OCI-LY3 (cell line): ENCODE results near the gene C3orf20.
"Not testable (repeated sequence)": the region's sequence is repeated elsewhere in the genome, so short reads cannot be mapped to it uniquely, and the experiment has no call there.

Experiments
- H2AFZ ChIP-seq: fragments of 200-600, 300-600 bp; shearing (Covaris generic); 2 replicates; pipeline ENCODE4 v1.6.0; 2014; ENCODE audit warnings: antibody characterized with exemption, low read depth, low read length
- H3K27ac ChIP-seq: fragments of 200-600, 300-600 bp; sonication (generic); 2 replicates; pipeline ENCODE4 v1.5.1; 2014; ENCODE audit warnings: mild to moderate bottlenecking, low read length, moderate library complexity, mixed read lengths
- H3K27me3 ChIP-seq: fragments of 200-600, 300-600 bp; sonication (generic); 2 replicates; pipeline ENCODE4 v1.6.1; 2014; ENCODE audit warnings: low read depth, low read length, mixed read lengths
- H3K36me3 ChIP-seq: fragments of 200-600, 300-600 bp; sonication (generic); replicated peaks from 2 replicates; pipeline ENCODE3; 2014; ENCODE audit warnings: low read depth, low read length, mixed read lengths
- H3K4me1 ChIP-seq: fragments of 300-600, 200-600 bp; sonication (generic); 2 replicates; pipeline ENCODE4 v1.6.1; 2014; ENCODE audit warnings: low read length, mixed read lengths
- H3K4me2 ChIP-seq: fragments of 200-600, 300-600 bp; sonication (generic); 2 replicates; pipeline ENCODE4 v1.6.1; 2014; ENCODE audit warnings: low read length, mixed read lengths
- H3K4me3 ChIP-seq: fragments of 300-600, 200-600 bp; sonication (generic); 2 replicates; pipeline ENCODE4 v1.5.1; 2014; ENCODE audit warnings: antibody characterized with exemption, mild to moderate bottlenecking, low read length, moderate library complexity
- H3K79me2 ChIP-seq: fragments of 300-600, 200-600 bp; shearing (Covaris generic); 2 replicates; pipeline ENCODE4 v1.6.1; 2014; ENCODE audit warnings: mild to moderate bottlenecking, low read length, mixed read lengths
- H3K9ac ChIP-seq: fragments of 300-600, 200-600 bp; shearing (Covaris generic); 2 replicates; pipeline ENCODE4 v1.6.0; 2014; ENCODE audit warnings: mild to moderate bottlenecking, low read length, moderate library complexity
- H3K9me3 ChIP-seq: fragments of 200-600, 300-600 bp; shearing (Covaris generic); 2 replicates; pipeline ENCODE4 v1.6.1; 2014; ENCODE audit warnings: low read length, mixed read lengths; ENCODE audit not compliant: insufficient read depth
- H4K20me1 ChIP-seq: fragments of 200-600, 300-600 bp; sonication (generic); 2 replicates; pipeline ENCODE4 v1.6.1; 2016; ENCODE audit warnings: low read length, mixed read lengths; ENCODE audit not compliant: insufficient read depth
- EZH2phosphoT487 ChIP-seq: fragments of 200-600 bp; shearing (Covaris generic); IDR thresholded peaks from 2 replicates; pipeline ENCODE4 v1.6.1; 2018; ENCODE audit warnings: antibody characterized with exemption, mixed run types, low read depth
- TF ChIP-seq, protein P1 (sequence below): fragments of 200-600, 300-600 bp; sonication (generic); IDR thresholded peaks from 2 replicates; pipeline ENCODE4 v1.5.1; 2014; ENCODE audit warnings: antibody characterized with exemption, low read length, low read depth

C3orf20 gene

DNA sequence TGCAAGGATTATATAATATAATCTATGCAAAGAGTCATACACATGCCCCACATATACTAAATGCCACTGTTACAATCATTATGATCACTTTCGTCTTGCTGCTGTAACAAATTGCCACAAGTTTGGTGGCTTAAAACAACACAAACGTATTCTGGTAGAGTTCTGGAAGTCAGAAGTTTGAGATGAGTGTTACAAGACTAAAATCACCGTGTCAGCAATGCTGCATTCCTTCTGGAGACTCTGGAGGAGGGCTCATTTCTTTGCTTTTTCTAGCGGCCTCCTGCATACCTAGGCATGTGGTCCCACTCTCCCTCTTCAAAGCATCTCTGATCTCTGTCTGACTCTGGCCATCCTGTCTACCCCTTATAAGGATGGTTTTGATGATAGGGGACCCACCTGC is 24.7 kb upstream of the C3orf20 start:
- no peak overlapping the region for H3K9ac ChIP-seq
- H3K9me3 ChIP-seq: no peaks in the 10 kb centered on the region
- H4K20me1 ChIP-seq: no peaks in the 10 kb centered on the region
- peaks cover 26% of the 10 kb centered on the region for H3K79me2 ChIP-seq
- H3K4me2 ChIP-seq: peak overlapping the region; percentile 54; the same call in 1 of the 2 replicates
- H3K27me3 ChIP-seq: 0 out of 2 replicates have a peak, but pooled peaks cover 2% of the 10 kb centered on the region
- no peak overlapping the region for H2AFZ ChIP-seq
- H3K27ac ChIP-seq: no peak overlapping the region
- 0 out of 2 replicates have a peak overlapping the region, but pooled peaks have one; percentile 88 for H3K4me3 ChIP-seq
- TF ChIP-seq EZH2phosphoT487: no peak
- TF ChIP-seq, protein P1, sequence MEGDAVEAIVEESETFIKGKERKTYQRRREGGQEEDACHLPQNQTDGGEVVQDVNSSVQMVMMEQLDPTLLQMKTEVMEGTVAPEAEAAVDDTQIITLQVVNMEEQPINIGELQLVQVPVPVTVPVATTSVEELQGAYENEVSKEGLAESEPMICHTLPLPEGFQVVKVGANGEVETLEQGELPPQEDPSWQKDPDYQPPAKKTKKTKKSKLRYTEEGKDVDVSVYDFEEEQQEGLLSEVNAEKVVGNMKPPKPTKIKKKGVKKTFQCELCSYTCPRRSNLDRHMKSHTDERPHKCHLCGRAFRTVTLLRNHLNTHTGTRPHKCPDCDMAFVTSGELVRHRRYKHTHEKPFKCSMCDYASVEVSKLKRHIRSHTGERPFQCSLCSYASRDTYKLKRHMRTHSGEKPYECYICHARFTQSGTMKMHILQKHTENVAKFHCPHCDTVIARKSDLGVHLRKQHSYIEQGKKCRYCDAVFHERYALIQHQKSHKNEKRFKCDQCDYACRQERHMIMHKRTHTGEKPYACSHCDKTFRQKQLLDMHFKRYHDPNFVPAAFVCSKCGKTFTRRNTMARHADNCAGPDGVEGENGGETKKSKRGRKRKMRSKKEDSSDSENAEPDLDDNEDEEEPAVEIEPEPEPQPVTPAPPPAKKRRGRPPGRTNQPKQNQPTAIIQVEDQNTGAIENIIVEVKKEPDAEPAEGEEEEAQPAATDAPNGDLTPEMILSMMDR: no peak
- H3K36me3 ChIP-seq: peaks cover 6% of the 10 kb centered on the region
- peaks cover 20% of the 10 kb centered on the region for H3K4me1 ChIP-seq

DNA sequence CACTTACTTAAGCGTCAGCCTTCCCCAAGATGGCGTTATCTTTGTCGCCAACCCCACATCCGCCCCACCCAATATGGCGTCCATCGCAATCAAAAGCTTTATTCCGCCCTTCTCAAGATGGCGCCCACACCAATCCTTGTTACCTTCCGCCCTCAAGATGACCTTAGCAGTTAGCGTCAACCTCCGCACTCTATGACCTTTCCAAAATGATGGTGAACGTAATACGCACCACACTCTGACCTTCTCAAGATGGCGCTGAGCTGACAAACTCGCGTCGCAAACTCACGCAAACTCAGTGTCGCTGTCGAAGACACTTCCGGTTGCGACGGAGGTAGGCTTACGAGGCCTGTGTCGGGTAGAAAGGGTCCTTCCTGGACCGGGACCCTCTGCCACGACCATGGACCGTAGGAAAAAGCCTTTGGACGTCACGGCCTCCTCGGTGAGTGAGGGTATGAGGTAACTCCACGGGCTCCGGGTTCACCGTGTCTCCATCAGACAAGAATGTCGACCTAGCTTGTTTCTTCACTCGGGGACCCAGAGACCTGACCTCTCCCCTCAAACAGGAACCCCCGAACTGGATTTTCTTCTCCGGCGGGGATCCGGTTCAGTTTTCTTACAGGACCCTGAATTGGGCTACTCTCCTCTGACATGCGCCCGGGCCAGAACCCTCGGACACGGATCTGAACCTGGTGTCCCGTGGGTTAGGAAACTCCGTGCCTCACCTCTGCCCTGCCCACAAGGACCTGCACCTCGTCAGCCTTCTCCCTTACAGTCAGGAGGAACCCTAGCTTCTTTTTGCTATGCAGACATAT is 23.3 kb upstream of the C3orf20 start, which contains the start of gene CCDC174:
CCDC174 (plus strand) TSS at position 323 of the 812 bp plus-strand sequence; CDS start at position 398, 75 bp downstream.
- no peaks in the 10 kb centered on the region for H4K20me1 ChIP-seq
- peak within 1 kb of the TSS; percentile 88 for H3K4me3 ChIP-seq
- peaks cover 20% of the 10 kb centered on the region for H3K4me1 ChIP-seq
- H3K9me3 ChIP-seq: no peaks in the 10 kb centered on the region
- no peaks in the 10 kb centered on the region for H3K27me3 ChIP-seq
- peak within 1 kb of the TSS; percentile 85 for H3K4me2 ChIP-seq
- peaks cover 21% of the 10 kb centered on the region for H3K36me3 ChIP-seq
- no peak for TF ChIP-seq EZH2phosphoT487
- TF ChIP-seq, protein P1: no peak
- H3K27ac ChIP-seq: peak within 1 kb of the TSS; percentile 45
- peak within 1 kb of the TSS; percentile 80 for H3K9ac ChIP-seq
- peaks cover 26% of the 10 kb centered on the region for H3K79me2 ChIP-seq
- peak within 1 kb of the TSS; percentile 50 for H2AFZ ChIP-seq

DNA sequence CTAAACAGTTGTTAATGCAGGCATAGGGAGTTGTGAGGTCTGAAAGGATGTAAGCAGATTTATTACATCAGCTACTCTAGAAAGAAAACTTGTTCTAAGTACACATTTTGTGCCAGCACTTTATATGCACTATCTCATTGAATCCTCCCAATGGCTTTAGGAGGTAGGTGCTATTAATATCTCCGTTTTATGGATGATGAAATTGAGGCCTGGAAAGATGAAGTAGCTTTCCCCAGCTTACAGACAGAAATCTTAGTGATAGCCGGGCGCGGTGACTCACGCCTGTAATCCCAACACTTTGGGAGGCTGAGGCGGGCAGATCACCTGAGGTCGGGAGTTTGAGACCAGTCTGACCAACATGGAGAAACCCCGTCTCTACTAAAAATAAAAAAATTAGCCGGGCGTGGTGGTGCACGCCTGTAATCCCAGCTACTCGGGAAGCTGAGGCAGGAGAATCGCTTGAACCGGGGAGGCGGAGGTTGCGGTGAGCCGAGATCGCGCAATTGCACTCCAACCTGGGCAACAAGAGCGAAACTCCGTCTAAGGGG is 22.5 kb upstream of the C3orf20 start:
- Histone ChIP-seq H3K36me3 (peaks cover 28% of the 10 kb centered on the region), H3K27ac (peak overlapping the region; percentile 45; the same call in 1 of the 2 replicates), H3K9ac (peak overlapping the region; percentile 80), H3K4me1 (peaks cover 20% of the 10 kb centered on the region), H3K4me2 (peak overlapping the region; percentile 85), H3K79me2 (peaks cover 26% of the 10 kb centered on the region), H3K4me3 (peak overlapping the region; percentile 88)
- not testable (repeated sequence) for H3K27me3 ChIP-seq, H3K9me3 ChIP-seq, H4K20me1 ChIP-seq, H2AFZ ChIP-seq

- no peaks in the 10 kb centered on the region for H3K27me3 ChIP-seq
- no peak overlapping the region for H3K4me2 ChIP-seq
- H3K27ac ChIP-seq: no peak overlapping the region
Measured at GRCh38 chr3:14657579-14657978, 17.4 kb upstream of the C3orf20 start.

More at GRCh38 chr3:14657579-14657978, 17.4 kb upstream of the C3orf20 start:
- TF ChIP-seq, protein P1: no peak
- TF ChIP-seq EZH2phosphoT487: no peak
- Histone ChIP-seq H3K9ac (no peak overlapping the region), H3K4me3 (no peak overlapping the region), H3K79me2 (peaks cover 16% of the 10 kb centered on the region), H2AFZ (no peak overlapping the region), H3K9me3 (no peaks in the 10 kb centered on the region), H3K4me1 (peaks cover 11% of the 10 kb centered on the region), H3K36me3 (peaks cover 71% of the 10 kb centered on the region), H4K20me1 (no peaks in the 10 kb centered on the region)
